GM23338 (cell line): ENCODE results near the gene IFIT1B. TPM values are rescaled to one million over a fixed set of nuclear protein-coding genes. Genes with fewer than 3 reads are reported as not detected.

Source experiments
- ATAC-seq: fragments of 200-7000 bp; cut with Tn5 transposase; 3 replicates; pipeline ENCODE4 v1.9.1; 2020
- DNase-seq: peaks from one replicate; pipeline ENCODE4 v3.0.0-alpha.2; 2015; ENCODE audit warnings: low spot score
- H2AFZ ChIP-seq: fragments of 200-600 bp; sonication (generic); 2 replicates; pipeline ENCODE4 v1.8.0; 2016; ENCODE audit warnings: antibody characterized with exemption, mild to moderate bottlenecking, moderate library complexity
- H3F3A ChIP-seq: fragments of 200-600 bp; sonication (generic); replicated peaks from 2 replicates; pipeline ENCODE4 v1.8.0; 2017; ENCODE audit warnings: antibody characterized with exemption, mixed run types, low read depth
- H3K27ac ChIP-seq: fragments of 200-600 bp; sonication (generic); 2 replicates; pipeline ENCODE4 v1.6.1; 2016; ENCODE audit warnings: low read depth
- H3K27me3 ChIP-seq: fragments of 200-600 bp; sonication (generic); 2 replicates; pipeline ENCODE4 v1.8.0; 2016; ENCODE audit warnings: mild to moderate bottlenecking, mixed run types, moderate library complexity; ENCODE audit not compliant: insufficient read depth
- H3K36me3 ChIP-seq: fragments of 200-600 bp; sonication (generic); 2 replicates; pipeline ENCODE4 v1.8.0; 2016; ENCODE audit warnings: mild to moderate bottlenecking; ENCODE audit not compliant: insufficient read depth
- H3K4me1 ChIP-seq: fragments of 200-600 bp; sonication (generic); 2 replicates; pipeline ENCODE4 v1.8.0; 2016; ENCODE audit warnings: mild to moderate bottlenecking, moderate library complexity; ENCODE audit not compliant: insufficient read depth
- H3K4me2 ChIP-seq: fragments of 200-600 bp; sonication (generic); 2 replicates; pipeline ENCODE4 v1.7.1; 2017; ENCODE audit warnings: mixed run types
- H3K4me3 ChIP-seq: fragments of 200-600 bp; sonication (generic); 2 replicates; pipeline ENCODE4 v1.6.1; 2016; ENCODE audit warnings: mixed run types
- H3K79me2 ChIP-seq: fragments of 200-600 bp; sonication (generic); replicated peaks from 2 replicates; pipeline ENCODE4 v1.8.0; 2017; ENCODE audit warnings: mild to moderate bottlenecking; ENCODE audit not compliant: insufficient read depth
- H3K9me2 ChIP-seq: fragments of 200-600 bp; sonication (generic); 2 replicates; pipeline ENCODE4 v1.8.0; 2017; ENCODE audit not compliant: insufficient read depth
- H4K20me1 ChIP-seq: fragments of 200-600 bp; sonication (generic); replicated peaks from 2 replicates; pipeline ENCODE4 v1.8.0; 2017; ENCODE audit warnings: mild to moderate bottlenecking; ENCODE audit not compliant: insufficient read depth
- H3K27ac Mint-ChIP-seq: 2 replicates; pipeline ENCODE4 v1.8.0; 2020; ENCODE audit warnings: inconsistent platforms, mild to moderate bottlenecking, moderate library complexity, mixed read lengths
- H3K27me3 Mint-ChIP-seq: 3 replicates; pipeline ENCODE4 v1.8.0; 2022; ENCODE audit warnings: low read depth, mild to moderate bottlenecking, moderate library complexity, mixed read lengths, inconsistent platforms; ENCODE audit not compliant: insufficient read depth, poor library complexity
- H3K36me3 Mint-ChIP-seq: 3 replicates; pipeline ENCODE4 v1.8.0; 2021; ENCODE audit warnings: low read depth, mild to moderate bottlenecking, inconsistent platforms, moderate library complexity, mixed read lengths
- H3K4me1 Mint-ChIP-seq: 3 replicates; pipeline ENCODE4 v1.8.0; 2020; ENCODE audit warnings: mild to moderate bottlenecking, inconsistent platforms, mixed read lengths
- H3K4me3 Mint-ChIP-seq: 3 replicates; pipeline ENCODE4 v1.8.0; 2021; ENCODE audit warnings: moderate library complexity, mild to moderate bottlenecking, inconsistent platforms, mixed read lengths
- H3K9me3 Mint-ChIP-seq: 3 replicates; pipeline ENCODE4 v1.8.0; 2020; ENCODE audit warnings: moderate library complexity, mild to moderate bottlenecking, inconsistent platforms, mixed read lengths
- CREB1 ChIP-seq: fragments of 250-450 bp; sonication (Bioruptor Pico); IDR thresholded peaks from 2 replicates; pipeline ENCODE4 v1.5.0; 2020; ENCODE audit warnings: low read depth, mild to moderate bottlenecking, moderate library complexity
- EZH2 ChIP-seq: fragments of 200-600 bp; sonication (generic); IDR thresholded peaks from one replicate; pipeline ENCODE4 v1.8.0; 2017; ENCODE audit warnings: antibody characterized with exemption, mild to moderate bottlenecking, low read depth; ENCODE audit not compliant: unreplicated experiment
- EZH2phosphoT487 ChIP-seq: fragments of 200-600 bp; sonication (generic); IDR thresholded peaks from one replicate; pipeline ENCODE4 v1.8.1; 2018; ENCODE audit warnings: antibody characterized with exemption; ENCODE audit not compliant: unreplicated experiment
- JUNB ChIP-seq: IDR thresholded peaks from one replicate; pipeline ENCODE4 v1.6.1; 2016; ENCODE audit warnings: antibody characterized with exemption; ENCODE audit not compliant: unreplicated experiment
- NANOG ChIP-seq: IDR thresholded peaks from 2 replicates; pipeline ENCODE4 v1.6.1; 2016; ENCODE audit warnings: antibody characterized with exemption, borderline replicate concordance
- POLR2AphosphoS5 ChIP-seq: IDR thresholded peaks from 2 replicates; pipeline ENCODE4 v1.6.1; 2016; ENCODE audit warnings: antibody characterized with exemption, low read depth
- STAT1 ChIP-seq: IDR thresholded peaks from one replicate; pipeline ENCODE4 v1.6.1; 2016; ENCODE audit warnings: antibody characterized with exemption; ENCODE audit not compliant: unreplicated experiment
- ZNF114 ChIP-seq: fragments of 250-450 bp; sonication (Bioruptor Pico); IDR thresholded peaks from 2 replicates; pipeline ENCODE4 v1.5.0; 2020; ENCODE audit warnings: mild to moderate bottlenecking, moderate library complexity
- ZNF331 ChIP-seq: fragments of 250-450 bp; sonication (Bioruptor Pico); IDR thresholded peaks from 2 replicates; pipeline ENCODE4 v1.5.0; 2020; ENCODE audit warnings: low read depth, mild to moderate bottlenecking, moderate library complexity
- polyA plus RNA-seq: library from polyadenylated mRNA; unstranded; fragments of >200 nt; fragmentation: Nextera tagmentation; extraction: Ambion mirVana; gene quantifications from 2 replicates; pipeline ENCODE4 v1.2.1, GENCODE V29; 2016
- total RNA-seq: library from RNA; depleted of rRNA; stranded (reverse); fragments of >200 nt; shearing (Covaris generic); gene quantifications from 2 replicates; pipeline ENCODE4 v1.2.3, GENCODE V29; 2014
- TF ChIP-seq, protein P1 (sequence below): IDR thresholded peaks from 2 replicates; pipeline ENCODE4 v1.6.1; 2016; ENCODE audit warnings: antibody characterized with exemption
- TF ChIP-seq, protein P2 (sequence below): IDR thresholded peaks from one replicate; pipeline ENCODE4 v1.6.1; 2018; ENCODE audit warnings: antibody characterized with exemption; ENCODE audit not compliant: unreplicated experiment
- TF ChIP-seq, protein P3 (sequence below): fragments of 250-450 bp; sonication (Bioruptor Pico); IDR thresholded peaks from 2 replicates; pipeline ENCODE4 v1.5.0; 2020; ENCODE audit warnings: mild to moderate bottlenecking, moderate library complexity
- TF ChIP-seq, protein P4 (sequence below), 2 experiments: fragments of 200-600 bp in 1 of 2; sonication (generic) in 1 of 2; conservative IDR thresholded peaks; 2 replicates each; pipeline versions ENCODE4 v1.5.1 to v1.6.1; 2016 to 2017; ENCODE audit warnings: antibody characterized with exemption in 2 of 2, low read depth in 2 of 2, mild to moderate bottlenecking in 2 of 2, moderate library complexity in 1 of 2

The IFIT1B gene
- total and polyA plus RNA-seq, 2 experiments from 2014 or later: 0.10 TPM; not detected in 1

DNA sequence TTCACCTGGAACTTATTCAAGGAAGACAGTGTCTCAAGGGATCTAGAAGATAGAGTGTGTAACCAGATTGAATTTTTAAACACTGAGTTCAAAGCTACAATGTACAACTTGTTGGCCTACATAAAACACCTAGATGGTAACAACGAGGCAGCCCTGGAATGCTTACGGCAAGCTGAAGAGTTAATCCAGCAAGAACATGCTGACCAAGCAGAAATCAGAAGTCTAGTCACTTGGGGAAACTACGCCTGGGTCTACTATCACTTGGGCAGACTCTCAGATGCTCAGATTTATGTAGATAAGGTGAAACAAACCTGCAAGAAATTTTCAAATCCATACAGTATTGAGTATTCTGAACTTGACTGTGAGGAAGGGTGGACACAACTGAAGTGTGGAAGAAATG lies 39.1 kb upstream of the IFIT1B start:
- H3K4me1 ChIP-seq: peaks cover 9% of the 10 kb centered on the region
- ATAC-seq (no peak), DNase-seq (no peak)
- Mint-ChIP-seq H3K36me3 (no peaks in the 10 kb centered on the region), H3K9me3 (no peaks in the 10 kb centered on the region), H3K27ac (no peak overlapping the region), H3K4me1 (peaks cover 20% of the 10 kb centered on the region), H3K27me3 (peaks cover 11% of the 10 kb centered on the region), H3K4me3 (no peak overlapping the region)
- H2AFZ ChIP-seq: no peak overlapping the region
- H3K9me2 ChIP-seq: peaks cover 14% of the 10 kb centered on the region
- no peaks in the 10 kb centered on the region for H3F3A ChIP-seq
- H3K27ac ChIP-seq: no peak overlapping the region
- H3K79me2 ChIP-seq: no peaks in the 10 kb centered on the region
- no peaks in the 10 kb centered on the region for H3K36me3 ChIP-seq
- no peaks in the 10 kb centered on the region for H4K20me1 ChIP-seq
- no peak overlapping the region for H3K4me3 ChIP-seq
- H3K27me3 ChIP-seq: no peaks in the 10 kb centered on the region
- H3K4me2 ChIP-seq: no peak overlapping the region
- TF ChIP-seq STAT1 (no peak), ZNF114 (CRISPR knock-in tag) (no peak), POLR2AphosphoS5 (no peak), ZNF331 (CRISPR knock-in tag) (no peak), CREB1 (no peak), EZH2 (no peak), NANOG (no peak), EZH2phosphoT487 (no peak), JUNB (no peak)
- TF ChIP-seq, protein P1, sequence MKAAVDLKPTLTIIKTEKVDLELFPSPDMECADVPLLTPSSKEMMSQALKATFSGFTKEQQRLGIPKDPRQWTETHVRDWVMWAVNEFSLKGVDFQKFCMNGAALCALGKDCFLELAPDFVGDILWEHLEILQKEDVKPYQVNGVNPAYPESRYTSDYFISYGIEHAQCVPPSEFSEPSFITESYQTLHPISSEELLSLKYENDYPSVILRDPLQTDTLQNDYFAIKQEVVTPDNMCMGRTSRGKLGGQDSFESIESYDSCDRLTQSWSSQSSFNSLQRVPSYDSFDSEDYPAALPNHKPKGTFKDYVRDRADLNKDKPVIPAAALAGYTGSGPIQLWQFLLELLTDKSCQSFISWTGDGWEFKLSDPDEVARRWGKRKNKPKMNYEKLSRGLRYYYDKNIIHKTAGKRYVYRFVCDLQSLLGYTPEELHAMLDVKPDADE: no peak
- TF ChIP-seq, protein P2, sequence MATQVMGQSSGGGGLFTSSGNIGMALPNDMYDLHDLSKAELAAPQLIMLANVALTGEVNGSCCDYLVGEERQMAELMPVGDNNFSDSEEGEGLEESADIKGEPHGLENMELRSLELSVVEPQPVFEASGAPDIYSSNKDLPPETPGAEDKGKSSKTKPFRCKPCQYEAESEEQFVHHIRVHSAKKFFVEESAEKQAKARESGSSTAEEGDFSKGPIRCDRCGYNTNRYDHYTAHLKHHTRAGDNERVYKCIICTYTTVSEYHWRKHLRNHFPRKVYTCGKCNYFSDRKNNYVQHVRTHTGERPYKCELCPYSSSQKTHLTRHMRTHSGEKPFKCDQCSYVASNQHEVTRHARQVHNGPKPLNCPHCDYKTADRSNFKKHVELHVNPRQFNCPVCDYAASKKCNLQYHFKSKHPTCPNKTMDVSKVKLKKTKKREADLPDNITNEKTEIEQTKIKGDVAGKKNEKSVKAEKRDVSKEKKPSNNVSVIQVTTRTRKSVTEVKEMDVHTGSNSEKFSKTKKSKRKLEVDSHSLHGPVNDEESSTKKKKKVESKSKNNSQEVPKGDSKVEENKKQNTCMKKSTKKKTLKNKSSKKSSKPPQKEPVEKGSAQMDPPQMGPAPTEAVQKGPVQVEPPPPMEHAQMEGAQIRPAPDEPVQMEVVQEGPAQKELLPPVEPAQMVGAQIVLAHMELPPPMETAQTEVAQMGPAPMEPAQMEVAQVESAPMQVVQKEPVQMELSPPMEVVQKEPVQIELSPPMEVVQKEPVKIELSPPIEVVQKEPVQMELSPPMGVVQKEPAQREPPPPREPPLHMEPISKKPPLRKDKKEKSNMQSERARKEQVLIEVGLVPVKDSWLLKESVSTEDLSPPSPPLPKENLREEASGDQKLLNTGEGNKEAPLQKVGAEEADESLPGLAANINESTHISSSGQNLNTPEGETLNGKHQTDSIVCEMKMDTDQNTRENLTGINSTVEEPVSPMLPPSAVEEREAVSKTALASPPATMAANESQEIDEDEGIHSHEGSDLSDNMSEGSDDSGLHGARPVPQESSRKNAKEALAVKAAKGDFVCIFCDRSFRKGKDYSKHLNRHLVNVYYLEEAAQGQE: no peak
- TF ChIP-seq, protein P3, sequence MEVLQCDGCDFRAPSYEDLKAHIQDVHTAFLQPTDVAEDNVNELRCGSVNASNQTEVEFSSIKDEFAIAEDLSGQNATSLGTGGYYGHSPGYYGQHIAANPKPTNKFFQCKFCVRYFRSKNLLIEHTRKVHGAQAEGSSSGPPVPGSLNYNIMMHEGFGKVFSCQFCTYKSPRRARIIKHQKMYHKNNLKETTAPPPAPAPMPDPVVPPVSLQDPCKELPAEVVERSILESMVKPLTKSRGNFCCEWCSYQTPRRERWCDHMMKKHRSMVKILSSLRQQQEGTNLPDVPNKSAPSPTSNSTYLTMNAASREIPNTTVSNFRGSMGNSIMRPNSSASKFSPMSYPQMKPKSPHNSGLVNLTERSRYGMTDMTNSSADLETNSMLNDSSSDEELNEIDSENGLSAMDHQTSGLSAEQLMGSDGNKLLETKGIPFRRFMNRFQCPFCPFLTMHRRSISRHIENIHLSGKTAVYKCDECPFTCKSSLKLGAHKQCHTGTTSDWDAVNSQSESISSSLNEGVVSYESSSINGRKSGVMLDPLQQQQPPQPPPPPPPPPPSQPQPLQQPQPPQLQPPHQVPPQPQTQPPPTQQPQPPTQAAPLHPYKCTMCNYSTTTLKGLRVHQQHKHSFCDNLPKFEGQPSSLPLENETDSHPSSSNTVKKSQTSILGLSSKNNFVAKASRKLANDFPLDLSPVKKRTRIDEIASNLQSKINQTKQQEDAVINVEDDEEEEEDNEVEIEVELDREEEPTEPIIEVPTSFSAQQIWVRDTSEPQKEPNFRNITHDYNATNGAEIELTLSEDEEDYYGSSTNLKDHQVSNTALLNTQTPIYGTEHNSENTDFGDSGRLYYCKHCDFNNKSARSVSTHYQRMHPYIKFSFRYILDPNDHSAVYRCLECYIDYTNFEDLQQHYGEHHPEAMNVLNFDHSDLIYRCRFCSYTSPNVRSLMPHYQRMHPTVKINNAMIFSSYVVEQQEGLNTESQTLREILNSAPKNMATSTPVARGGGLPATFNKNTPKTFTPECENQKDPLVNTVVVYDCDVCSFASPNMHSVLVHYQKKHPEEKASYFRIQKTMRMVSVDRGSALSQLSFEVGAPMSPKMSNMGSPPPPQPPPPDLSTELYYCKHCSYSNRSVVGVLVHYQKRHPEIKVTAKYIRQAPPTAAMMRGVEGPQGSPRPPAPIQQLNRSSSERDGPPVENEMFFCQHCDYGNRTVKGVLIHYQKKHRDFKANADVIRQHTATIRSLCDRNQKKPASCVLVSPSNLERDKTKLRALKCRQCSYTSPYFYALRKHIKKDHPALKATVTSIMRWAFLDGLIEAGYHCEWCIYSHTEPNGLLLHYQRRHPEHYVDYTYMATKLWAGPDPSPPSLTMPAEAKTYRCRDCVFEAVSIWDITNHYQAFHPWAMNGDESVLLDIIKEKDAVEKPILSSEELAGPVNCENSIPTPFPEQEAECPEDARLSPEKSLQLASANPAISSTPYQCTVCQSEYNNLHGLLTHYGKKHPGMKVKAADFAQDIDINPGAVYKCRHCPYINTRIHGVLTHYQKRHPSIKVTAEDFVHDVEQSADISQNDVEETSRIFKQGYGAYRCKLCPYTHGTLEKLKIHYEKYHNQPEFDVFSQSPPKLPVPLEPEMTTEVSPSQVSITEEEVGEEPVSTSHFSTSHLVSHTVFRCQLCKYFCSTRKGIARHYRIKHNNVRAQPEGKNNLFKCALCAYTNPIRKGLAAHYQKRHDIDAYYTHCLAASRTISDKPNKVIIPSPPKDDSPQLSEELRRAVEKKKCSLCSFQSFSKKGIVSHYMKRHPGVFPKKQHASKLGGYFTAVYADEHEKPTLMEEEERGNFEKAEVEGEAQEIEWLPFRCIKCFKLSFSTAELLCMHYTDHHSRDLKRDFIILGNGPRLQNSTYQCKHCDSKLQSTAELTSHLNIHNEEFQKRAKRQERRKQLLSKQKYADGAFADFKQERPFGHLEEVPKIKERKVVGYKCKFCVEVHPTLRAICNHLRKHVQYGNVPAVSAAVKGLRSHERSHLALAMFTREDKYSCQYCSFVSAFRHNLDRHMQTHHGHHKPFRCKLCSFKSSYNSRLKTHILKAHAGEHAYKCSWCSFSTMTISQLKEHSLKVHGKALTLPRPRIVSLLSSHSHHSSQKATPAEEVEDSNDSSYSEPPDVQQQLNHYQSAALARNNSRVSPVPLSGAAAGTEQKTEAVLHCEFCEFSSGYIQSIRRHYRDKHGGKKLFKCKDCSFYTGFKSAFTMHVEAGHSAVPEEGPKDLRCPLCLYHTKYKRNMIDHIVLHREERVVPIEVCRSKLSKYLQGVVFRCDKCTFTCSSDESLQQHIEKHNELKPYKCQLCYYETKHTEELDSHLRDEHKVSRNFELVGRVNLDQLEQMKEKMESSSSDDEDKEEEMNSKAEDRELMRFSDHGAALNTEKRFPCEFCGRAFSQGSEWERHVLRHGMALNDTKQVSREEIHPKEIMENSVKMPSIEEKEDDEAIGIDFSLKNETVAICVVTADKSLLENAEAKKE (CRISPR knock-in tag): no peak
- TF ChIP-seq, protein P4, sequence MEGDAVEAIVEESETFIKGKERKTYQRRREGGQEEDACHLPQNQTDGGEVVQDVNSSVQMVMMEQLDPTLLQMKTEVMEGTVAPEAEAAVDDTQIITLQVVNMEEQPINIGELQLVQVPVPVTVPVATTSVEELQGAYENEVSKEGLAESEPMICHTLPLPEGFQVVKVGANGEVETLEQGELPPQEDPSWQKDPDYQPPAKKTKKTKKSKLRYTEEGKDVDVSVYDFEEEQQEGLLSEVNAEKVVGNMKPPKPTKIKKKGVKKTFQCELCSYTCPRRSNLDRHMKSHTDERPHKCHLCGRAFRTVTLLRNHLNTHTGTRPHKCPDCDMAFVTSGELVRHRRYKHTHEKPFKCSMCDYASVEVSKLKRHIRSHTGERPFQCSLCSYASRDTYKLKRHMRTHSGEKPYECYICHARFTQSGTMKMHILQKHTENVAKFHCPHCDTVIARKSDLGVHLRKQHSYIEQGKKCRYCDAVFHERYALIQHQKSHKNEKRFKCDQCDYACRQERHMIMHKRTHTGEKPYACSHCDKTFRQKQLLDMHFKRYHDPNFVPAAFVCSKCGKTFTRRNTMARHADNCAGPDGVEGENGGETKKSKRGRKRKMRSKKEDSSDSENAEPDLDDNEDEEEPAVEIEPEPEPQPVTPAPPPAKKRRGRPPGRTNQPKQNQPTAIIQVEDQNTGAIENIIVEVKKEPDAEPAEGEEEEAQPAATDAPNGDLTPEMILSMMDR (conservative IDR thresholded peaks at IDR 0.05; ENCODE audit: low read depth in 2 of 2): no peak
